ENCODE measurements around the gene ACTL7A.

Gene ACTL7A

GRCh38 chr9:108859459-108860114 is 2.5 kb upstream of the ACTL7A start:
- TF ChIP-seq CTCF (IDR thresholded peaks at IDR 0.05): no peak
- Mint-ChIP-seq H3K36me3 (ENCODE audit: low read depth) (no peaks in the 10 kb centered on the region), H3K27ac (peak overlapping the region; percentile 62), H3K27me3 (ENCODE audit: low read depth, poor library complexity) (peaks cover 3% of the 10 kb centered on the region), H3K9me3 (no peaks in the 10 kb centered on the region), H3K4me3 (no peak overlapping the region), H3K4me1 (no peaks in the 10 kb centered on the region)
- DNase-seq: no peak

- TF ChIP-seq CTCF (IDR thresholded peaks at IDR 0.05): no peak
- Mint-ChIP-seq H3K36me3 (ENCODE audit: low read depth) (no peaks in the 10 kb centered on the region), H3K4me1 (no peaks in the 10 kb centered on the region), H3K4me3 (no peak overlapping the region), H3K27me3 (ENCODE audit: low read depth, poor library complexity) (peaks cover 3% of the 10 kb centered on the region), H3K9me3 (no peaks in the 10 kb centered on the region), H3K27ac (no peak overlapping the region)
- DNase-seq: no peak
Observed at GRCh38 chr9:108860354-108860753, 1.7 kb upstream of the ACTL7A start.

- Mint-ChIP-seq H3K27me3 (ENCODE audit: low read depth, poor library complexity) (peaks cover 3% of the 10 kb centered on the region), H3K9me3 (no peaks in the 10 kb centered on the region), H3K4me1 (no peaks in the 10 kb centered on the region), H3K27ac (no peak overlapping the region), H3K36me3 (ENCODE audit: low read depth) (no peaks in the 10 kb centered on the region), H3K4me3 (no peak overlapping the region)
- no peak for DNase-seq
- TF ChIP-seq CTCF (IDR thresholded peaks at IDR 0.05): no peak
Observed at GRCh38 chr9:108860764-108861163, 1.3 kb upstream of the ACTL7A start.

- H3K27me3 Mint-ChIP-seq (ENCODE audit: low read depth, poor library complexity): peaks cover 3% of the 10 kb centered on the region
- H3K4me3 Mint-ChIP-seq: no peak overlapping the region
- TF ChIP-seq CTCF (IDR thresholded peaks at IDR 0.05): no peak
Observed at GRCh38 chr9:108861464-108861863, 602 bp upstream of the ACTL7A start.

GRCh38 chr9:108863891-108864290 is 1.8 kb downstream of the ACTL7A start:
- DNase-seq: no peak
- no peak overlapping the region for H3K27ac Mint-ChIP-seq
- no peak for TF ChIP-seq CTCF (IDR thresholded peaks at IDR 0.05)
- no peaks in the 10 kb centered on the region for H3K27me3 Mint-ChIP-seq (ENCODE audit: low read depth, poor library complexity)
- no peak overlapping the region for H3K4me3 Mint-ChIP-seq
- H3K4me1 Mint-ChIP-seq: peaks cover 18% of the 10 kb centered on the region
- H3K36me3 Mint-ChIP-seq (ENCODE audit: low read depth): peaks cover 20% of the 10 kb centered on the region
- H3K9me3 Mint-ChIP-seq: no peaks in the 10 kb centered on the region

More at GRCh38 chr9:108861464-108861863, 602 bp upstream of the ACTL7A start:
- Mint-ChIP-seq H3K9me3 (no peaks in the 10 kb centered on the region), H3K36me3 (ENCODE audit: low read depth) (no peaks in the 10 kb centered on the region), H3K27ac (no peak overlapping the region), H3K4me1 (no peaks in the 10 kb centered on the region)
- no peak for DNase-seq

GRCh38 chr9:108864446-108864845 is 2.4 kb downstream of the ACTL7A start:
- Mint-ChIP-seq H3K27ac (no peak overlapping the region), H3K36me3 (ENCODE audit: low read depth) (peaks cover 25% of the 10 kb centered on the region), H3K9me3 (no peaks in the 10 kb centered on the region), H3K4me1 (peaks cover 23% of the 10 kb centered on the region), H3K4me3 (no peak overlapping the region), H3K27me3 (ENCODE audit: low read depth, poor library complexity) (no peaks in the 10 kb centered on the region)
- peak; percentile 12 for TF ChIP-seq CTCF (IDR thresholded peaks at IDR 0.05)
- DNase-seq: no peak
